GM12873 (cell line): Measurements from ENCODE around the gene MYG1.
A peak's percentile ranks its signal among the peaks of the same experiment; 100 is the strongest.

ENCODE experiments used
- CTCF ChIP-seq: IDR thresholded peaks from 2 replicates; pipeline ENCODE4 v1.5.1; 2012; ENCODE audit warnings: low read depth, mild to moderate bottlenecking, moderate library complexity, low read length, control low read depth; ENCODE audit not compliant: insufficient read depth; ENCODE audit errors: missing control alignments

The MYG1 gene

GRCh38 chr12:53324779-53325510 is 25.4 kb downstream of the MYG1 start:
- TF ChIP-seq CTCF = peak; percentile 65

GRCh38 chr12:53325511-53326061 is 26.1 kb downstream of the MYG1 start:
- TF ChIP-seq CTCF = no peak

GRCh38 chr12:53326460-53327185 is 27.1 kb downstream of the MYG1 start:
- TF ChIP-seq CTCF = no peak

- TF ChIP-seq CTCF = peak; percentile 33
Measured at GRCh38 chr12:53327435-53328042, 28.0 kb downstream of the MYG1 start.

GRCh38 chr12:53328043-53328435 is 28.5 kb downstream of the MYG1 start:
- TF ChIP-seq CTCF = peak; percentile 25

GRCh38 chr12:53330671-53331070 is 31.2 kb downstream of the MYG1 start:
- TF ChIP-seq CTCF = no peak

GRCh38 chr12:53332744-53333143 is 33.2 kb downstream of the MYG1 start:
- no peak for TF ChIP-seq CTCF
